Common myeloid progenitor, CD34-positive (primary cell): ENCODE data around the gene LOXL4.

Experiments used
- CTCF ChIA-PET: fragments of 350-600 bp; sonication (Branson Sonifier 250); formaldehyde crosslinking; loops from one replicate; lab custom pipeline; 2021; ENCODE audit warnings: antibody characterized with exemption; lab: Charles Lee
- POLR2A ChIA-PET: fragments of 350-600 bp; sonication (Branson Sonifier 250); formaldehyde crosslinking; loops from one replicate; lab custom pipeline; 2021; ENCODE audit warnings: antibody characterized with exemption; lab: Charles Lee
- DNase-seq, 3 donors: peaks; one replicate each; pipeline versions ENCODE4 v3.0.0 to v3.0.0-alpha.2; 2013
- H3K27ac ChIP-seq, 2 experiments: 1 replicate in 1 of 2; 2 replicates in 1 of 2; pipeline ENCODE4 v1.7.0; 2013; ENCODE audit warnings: inconsistent platforms in 2 of 2, low read length in 2 of 2, mild to moderate bottlenecking in 2 of 2, low read depth in 1 of 2, moderate library complexity in 1 of 2; ENCODE audit not compliant: severe bottlenecking in 2 of 2, insufficient read depth in 1 of 2, poor library complexity in 1 of 2
- H3K27me3 ChIP-seq, 5 experiments: replicated peaks in 2 of 5; 1 replicate in 3 of 5; 2 replicates in 2 of 5; pipeline versions ENCODE4 v1.6.1 to v1.7.0; 2013; ENCODE audit warnings: low read length in 4 of 5, mild to moderate bottlenecking in 2 of 5, moderate library complexity in 2 of 5, inconsistent platforms in 1 of 5; ENCODE audit not compliant: insufficient read depth in 5 of 5, control insufficient read depth in 4 of 5
- H3K36me3 ChIP-seq, 4 experiments: 1 replicate in 2 of 4; 2 replicates in 2 of 4; pipeline versions ENCODE4 v1.6.1 to v1.7.0; 2013; ENCODE audit warnings: low read length in 3 of 4, control low read depth in 1 of 4, mild to moderate bottlenecking in 1 of 4; ENCODE audit not compliant: control insufficient read depth in 4 of 4, insufficient read depth in 4 of 4
- H3K4me1 ChIP-seq, 4 experiments: 1 replicate in 3 of 4; 2 replicates in 1 of 4; pipeline versions ENCODE4 v1.6.1 to v1.7.1; 2013; ENCODE audit warnings: low read length in 3 of 4, mild to moderate bottlenecking in 3 of 4, control low read depth in 1 of 4, inconsistent platforms in 1 of 4, moderate library complexity in 1 of 4; ENCODE audit not compliant: control insufficient read depth in 4 of 4, insufficient read depth in 4 of 4; ENCODE audit errors: control extremely low read depth in 1 of 4
- H3K4me3 ChIP-seq, 7 experiments: 1 replicate in 4 of 7; 2 replicates in 3 of 7; pipeline versions ENCODE4 v1.5.1 to v1.7.0; 2013; ENCODE audit warnings: mild to moderate bottlenecking in 7 of 7, low read length in 6 of 7, moderate library complexity in 6 of 7, inconsistent platforms in 2 of 7, low read depth in 2 of 7, control low read depth in 1 of 7; ENCODE audit not compliant: insufficient read depth in 4 of 7, control insufficient read depth in 1 of 7; ENCODE audit errors: extremely low read depth in 1 of 7
- H3K9me3 ChIP-seq, 5 experiments: 1 replicate in 4 of 5; 2 replicates in 1 of 5; pipeline versions ENCODE4 v1.6.1 to v1.7.1; 2013; ENCODE audit warnings: low read length in 4 of 5, mild to moderate bottlenecking in 2 of 5, inconsistent platforms in 1 of 5, low read depth in 1 of 5, moderate library complexity in 1 of 5; ENCODE audit not compliant: control insufficient read depth in 4 of 5, insufficient read depth in 2 of 5; ENCODE audit errors: control extremely low read depth in 1 of 5
- WGBS: methylation state at CpG from one replicate; pipeline ENCODE4 v1.1.5; 2013; ENCODE audit not compliant: insufficient coverage; 5-methylcytosine and 5-hydroxymethylcytosine counted together

LOXL4 gene

DNA sequence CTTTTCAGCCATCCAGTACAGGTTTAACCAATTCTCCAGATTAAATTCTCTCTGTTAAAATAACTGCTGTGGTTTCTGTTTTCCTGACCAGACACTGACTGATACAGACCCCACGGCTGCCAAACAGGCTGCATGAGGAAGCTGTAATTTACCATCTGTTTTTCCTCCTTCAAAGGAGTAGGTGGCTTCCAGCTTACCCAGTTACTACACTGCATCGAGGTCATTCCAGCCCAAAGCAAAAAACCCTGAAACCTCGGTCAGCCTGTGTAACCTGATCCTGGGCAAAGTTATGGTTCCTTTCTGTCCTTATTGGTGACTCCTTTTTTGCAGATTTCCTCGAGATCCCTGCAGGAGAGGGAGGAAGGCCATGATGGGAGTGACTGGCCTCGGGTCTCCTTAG is 27.9 kb upstream of the LOXL4 start:
- 55% methylated on average over 4 of the region's 5 CpGs for WGBS
- POLR2A ChIA-PET = interaction anchor here (1.1 kb wide), 1 partner anchor 25 kb away, joined by 3 read pairs; no protein-coding TSS in a partner anchor

DNA sequence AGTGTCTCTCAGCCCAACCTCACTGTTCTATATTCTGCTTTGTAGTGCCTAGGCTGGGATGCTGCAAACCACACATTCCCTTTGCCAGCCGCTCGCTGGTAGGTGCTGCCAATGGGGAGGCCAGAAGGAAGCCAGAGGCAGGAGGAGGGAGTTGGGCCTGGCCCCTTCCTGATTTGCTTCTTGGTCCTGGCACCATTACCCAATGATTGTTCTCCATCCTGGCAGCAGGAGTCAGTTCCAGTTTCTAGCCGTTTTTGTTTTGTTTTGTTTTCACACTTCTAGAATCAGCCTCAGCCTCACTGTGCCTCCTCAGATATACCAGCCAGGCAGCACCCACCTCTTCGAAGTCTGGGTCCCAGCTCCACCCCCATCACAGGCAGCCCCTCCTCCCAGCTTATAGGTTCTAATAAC is 27.4 kb upstream of the LOXL4 start:
- Histone ChIP-seq H3K27ac (no peak overlapping the region), H3K4me1 (peaks cover 0 to 10% (median 0%) of the 10 kb centered on the region in 4 experiments), H3K4me3 (no peak overlapping the region), H3K36me3 (no peaks in the 10 kb centered on the region), H3K9me3 (peaks cover 0 to 9% (median 0%) of the 10 kb centered on the region in 5 experiments), H3K27me3 (peaks cover 0 to 6% (median 0%) of the 10 kb centered on the region in 5 experiments)
- no peak for DNase-seq
- WGBS = 62% methylated on average over 3 of the region's 4 CpGs
- ChIA-PET POLR2A (no interaction called here), CTCF (interaction anchor here (0.6 to 2.6 kb wide), 3 partner anchors 9 to 14 kb away, joined by 3 to 10 read pairs (median 4); no protein-coding TSS in a partner anchor)

More for the DNA sequence above, 27.9 kb upstream of the LOXL4 start:
- no peak overlapping the region for H3K27ac ChIP-seq
- CTCF ChIA-PET = interaction anchor here (1.5 to 1.8 kb wide), 2 partner anchors 10 to 13 kb away, joined by 3 to 8 read pairs; no protein-coding TSS in a partner anchor
- peaks cover 0 to 9% (median 0%) of the 10 kb centered on the region in 5 experiments for H3K9me3 ChIP-seq
- DNase-seq = peak in 1 of 3 donors; percentile 28
- H3K27me3 ChIP-seq = peaks cover 0 to 6% (median 0%) of the 10 kb centered on the region in 5 experiments
- H3K4me3 ChIP-seq = no peak overlapping the region
- peaks cover 0 to 10% (median 0%) of the 10 kb centered on the region in 4 experiments for H3K4me1 ChIP-seq
- no peaks in the 10 kb centered on the region for H3K36me3 ChIP-seq

DNA sequence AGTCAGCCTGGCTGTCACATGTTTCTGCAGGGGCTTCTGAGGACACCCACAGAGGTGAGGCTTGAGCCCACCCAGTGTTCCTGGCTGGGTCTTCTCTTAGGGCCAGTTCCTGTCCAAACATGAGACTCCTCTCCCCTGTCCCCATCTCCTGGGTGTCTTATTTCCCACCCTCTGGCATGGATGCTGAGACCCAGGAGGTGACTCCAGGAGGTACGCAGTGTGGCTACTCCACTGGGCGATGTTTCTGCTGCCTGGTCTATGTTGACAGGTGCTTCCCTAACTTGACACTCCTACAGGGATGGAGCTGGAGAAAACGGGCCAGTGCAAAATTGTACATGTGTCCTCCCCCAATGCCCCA is 26.3 kb upstream of the LOXL4 start:
- Histone ChIP-seq H3K9me3 (peaks cover 0 to 9% (median 0%) of the 10 kb centered on the region in 5 experiments), H3K36me3 (no peaks in the 10 kb centered on the region), H3K4me3 (no peak overlapping the region), H3K27me3 (peaks cover 0 to 9% (median 0%) of the 10 kb centered on the region in 5 experiments), H3K27ac (no peak overlapping the region), H3K4me1 (peaks cover 0 to 10% (median 0%) of the 10 kb centered on the region in 4 experiments)
- ChIA-PET CTCF (interaction anchor here (1.0 to 2.6 kb wide), 3 partner anchors 8 to 15 kb away, joined by 3 to 10 read pairs (median 3); no protein-coding TSS in a partner anchor), POLR2A (interaction anchor here (0.6 kb wide), 1 partner anchor 100 kb away, joined by 3 read pairs; no protein-coding TSS in a partner anchor)
- DNase-seq = no peak
- WGBS = 100% methylated on average over 1 of the region's 3 CpGs

DNA sequence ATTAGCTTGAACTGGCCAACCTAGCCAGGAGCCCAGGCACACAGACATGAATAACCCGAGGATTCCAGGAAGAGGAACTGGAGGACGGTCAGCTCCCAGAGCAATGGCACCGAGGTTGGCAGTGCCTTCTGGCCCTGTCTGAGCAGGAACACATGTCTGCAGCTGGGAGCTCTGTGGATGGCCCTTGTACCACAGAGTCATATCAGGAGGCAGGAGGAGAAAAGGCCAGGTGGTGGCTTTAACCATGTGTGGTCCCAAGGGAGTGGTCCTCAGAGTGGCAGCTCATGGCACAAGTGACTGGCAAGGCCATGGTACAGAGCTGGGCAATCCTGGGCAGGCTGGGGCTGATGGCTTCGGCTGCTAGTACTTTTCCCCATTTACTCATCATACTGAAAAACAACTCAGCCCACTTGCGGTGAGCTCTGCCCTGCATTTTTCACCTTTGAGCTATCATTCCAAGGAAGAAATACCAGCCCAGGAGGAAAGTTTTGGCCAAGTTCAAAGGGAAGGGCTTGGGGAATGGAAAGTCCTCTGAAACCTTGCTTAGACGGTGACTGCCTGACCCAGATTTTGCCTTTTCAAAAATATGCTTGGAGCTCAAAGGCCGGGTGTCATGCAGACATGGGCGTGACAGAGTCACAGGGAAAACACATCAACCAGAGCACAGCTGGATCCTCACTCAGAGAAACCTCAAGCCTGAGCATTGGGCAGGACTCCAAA is 25.7 kb upstream of the LOXL4 start:
- peaks cover 0 to 10% (median 0%) of the 10 kb centered on the region in 4 experiments for H3K4me1 ChIP-seq
- WGBS = 62% methylated on average over 6 of the region's 8 CpGs
- no peaks in the 10 kb centered on the region for H3K36me3 ChIP-seq
- no peak overlapping the region for H3K27ac ChIP-seq
- H3K4me3 ChIP-seq = no peak overlapping the region
- peaks cover 0 to 9% (median 0%) of the 10 kb centered on the region in 5 experiments for H3K27me3 ChIP-seq
- ChIA-PET POLR2A (no interaction called here), CTCF (interaction anchor here (1.0 to 2.6 kb wide), 3 partner anchors 9 to 31 kb away, joined by 3 to 10 read pairs (median 5); no protein-coding TSS in a partner anchor)
- peak in 1 of 3 donors; percentile 19 for DNase-seq
- H3K9me3 ChIP-seq = peaks cover 0 to 9% (median 0%) of the 10 kb centered on the region in 5 experiments

DNA sequence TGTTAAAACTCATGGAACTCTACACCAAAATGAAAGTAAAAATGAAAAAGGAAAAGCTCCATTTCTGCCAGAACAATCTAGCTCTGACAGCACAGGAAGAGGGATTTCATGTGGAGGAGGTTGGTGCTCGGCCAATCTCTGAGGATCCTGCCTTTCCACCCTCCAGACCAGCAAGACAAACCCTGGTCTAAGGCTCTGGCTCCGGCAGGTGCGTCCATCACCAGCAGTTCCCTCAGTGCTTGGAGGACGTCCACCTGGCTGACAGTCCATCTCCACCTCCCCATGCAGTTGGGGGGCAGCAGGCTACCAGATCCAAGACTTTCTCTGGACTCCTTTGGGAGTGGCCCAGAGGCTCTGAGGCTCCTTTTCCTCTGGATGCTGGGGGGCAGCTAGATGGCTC is 25.0 kb upstream of the LOXL4 start:
- Histone ChIP-seq H3K27ac (no peak overlapping the region), H3K4me1 (peaks cover 0 to 10% (median 0%) of the 10 kb centered on the region in 4 experiments), H3K4me3 (no peak overlapping the region), H3K27me3 (peaks cover 0 to 9% (median 0%) of the 10 kb centered on the region in 5 experiments), H3K36me3 (no peaks in the 10 kb centered on the region), H3K9me3 (peaks cover 0 to 9% (median 0%) of the 10 kb centered on the region in 5 experiments)
- 100% methylated on average over 4 of the region's 4 CpGs for WGBS
- ChIA-PET CTCF (interaction anchor here (1.0 to 2.6 kb wide), 3 partner anchors 9 to 30 kb away, joined by 3 to 10 read pairs (median 5); no protein-coding TSS in a partner anchor), POLR2A (no interaction called here)
- DNase-seq = no peak

DNA sequence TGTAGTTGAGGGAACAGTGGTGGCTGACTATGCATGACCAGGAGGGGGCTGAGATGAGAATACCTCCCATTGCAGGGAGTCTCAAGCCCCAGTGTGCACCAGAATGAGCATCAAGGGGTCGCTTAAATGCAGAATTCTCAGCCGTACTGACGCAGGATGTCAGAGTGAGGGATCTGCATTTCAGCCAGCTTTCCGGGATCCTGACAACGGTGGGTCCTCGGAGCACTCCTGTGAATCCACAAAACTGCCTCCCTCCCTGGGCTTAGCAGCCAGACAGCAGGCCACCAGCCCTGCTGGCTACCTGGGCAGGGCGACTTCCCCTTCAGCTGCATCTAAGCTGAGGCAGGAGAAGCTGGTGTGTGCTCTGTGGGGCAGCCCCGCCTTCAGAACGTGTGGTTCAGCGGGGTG is 21.8 kb upstream of the LOXL4 start:
- Histone ChIP-seq H3K27ac (no peak overlapping the region), H3K4me1 (no peaks in the 10 kb centered on the region), H3K27me3 (peaks cover 0 to 11% (median 0%) of the 10 kb centered on the region in 5 experiments), H3K9me3 (no peaks in the 10 kb centered on the region), H3K4me3 (no peak overlapping the region), H3K36me3 (no peaks in the 10 kb centered on the region)
- 96% methylated on average over 10 of the region's 10 CpGs for WGBS
- no peak for DNase-seq
- CTCF ChIA-PET = no interaction called here
- POLR2A ChIA-PET = no interaction called here
